Measurements from ENCODE around the gene IGLL5. TPM values are rescaled to one million over a fixed set of nuclear protein-coding genes. Genes with fewer than 3 reads are reported as not detected.

IGLL5 gene
- total RNA-seq, 1 donor from 2014 or later = not detected

GRCh38 chr22:22914726-22915669 lies 27.4 kb downstream of the IGLL5 start:
- no peak for FAIRE-seq
- no peak for TF ChIP-seq CTCF (IDR thresholded peaks at IDR 0.05; ENCODE audit: insufficient read depth, low read length, severe bottlenecking)
- Histone ChIP-seq H3K36me3 (ENCODE audit: control insufficient read depth, insufficient read depth, low read length) (no peaks in the 10 kb centered on the region), H3K27me3 (ENCODE audit: control insufficient read depth, insufficient read depth, low read length) (no peaks in the 10 kb centered on the region), H3K4me3 (ENCODE audit: low read depth, low read length) (no peak overlapping the region)
- no peak for DNase-seq (ENCODE audit: low read depth)

GRCh38 chr22:22915670-22916035 lies 28.0 kb downstream of the IGLL5 start:
- Histone ChIP-seq H3K4me3 (ENCODE audit: low read depth, low read length) (no peak overlapping the region), H3K36me3 (ENCODE audit: control insufficient read depth, insufficient read depth, low read length) (no peaks in the 10 kb centered on the region), H3K27me3 (ENCODE audit: control insufficient read depth, insufficient read depth, low read length) (no peaks in the 10 kb centered on the region)
- no peak for DNase-seq (ENCODE audit: low read depth)
- FAIRE-seq = no peak
- no peak for TF ChIP-seq CTCF (IDR thresholded peaks at IDR 0.05; ENCODE audit: insufficient read depth, low read length, severe bottlenecking)

- H3K27me3 ChIP-seq (ENCODE audit: control insufficient read depth, insufficient read depth, low read length) = no peaks in the 10 kb centered on the region
- no peak for TF ChIP-seq CTCF (IDR thresholded peaks at IDR 0.05; ENCODE audit: insufficient read depth, low read length, severe bottlenecking)
- FAIRE-seq (no peak), DNase-seq (ENCODE audit: low read depth) (no peak)
- no peak overlapping the region for H3K4me3 ChIP-seq (ENCODE audit: low read depth, low read length)
- H3K36me3 ChIP-seq (ENCODE audit: control insufficient read depth, insufficient read depth, low read length) = no peaks in the 10 kb centered on the region
Measured at GRCh38 chr22:22916215-22916951, 28.8 kb downstream of the IGLL5 start.

- Histone ChIP-seq H3K4me3 (ENCODE audit: low read depth, low read length) (no peak overlapping the region), H3K27me3 (ENCODE audit: control insufficient read depth, insufficient read depth, low read length) (no peaks in the 10 kb centered on the region), H3K36me3 (ENCODE audit: control insufficient read depth, insufficient read depth, low read length) (no peaks in the 10 kb centered on the region)
- DNase-seq (ENCODE audit: low read depth) (no peak), FAIRE-seq (no peak)
- no peak for TF ChIP-seq CTCF (IDR thresholded peaks at IDR 0.05; ENCODE audit: insufficient read depth, low read length, severe bottlenecking)
Measured at GRCh38 chr22:22916952-22917290, 29.3 kb downstream of the IGLL5 start.

- TF ChIP-seq CTCF (IDR thresholded peaks at IDR 0.05; ENCODE audit: insufficient read depth, low read length, severe bottlenecking) = no peak
- Histone ChIP-seq H3K4me3 (ENCODE audit: low read depth, low read length) (no peak overlapping the region), H3K36me3 (ENCODE audit: control insufficient read depth, insufficient read depth, low read length) (no peaks in the 10 kb centered on the region), H3K27me3 (ENCODE audit: control insufficient read depth, insufficient read depth, low read length) (no peaks in the 10 kb centered on the region)
- DNase-seq (ENCODE audit: low read depth) = no peak
- no peak for FAIRE-seq
Measured at GRCh38 chr22:22917377-22917776, 29.8 kb downstream of the IGLL5 start.
